ENCODE measurements around the gene DIO2.

DIO2 gene

DNA sequence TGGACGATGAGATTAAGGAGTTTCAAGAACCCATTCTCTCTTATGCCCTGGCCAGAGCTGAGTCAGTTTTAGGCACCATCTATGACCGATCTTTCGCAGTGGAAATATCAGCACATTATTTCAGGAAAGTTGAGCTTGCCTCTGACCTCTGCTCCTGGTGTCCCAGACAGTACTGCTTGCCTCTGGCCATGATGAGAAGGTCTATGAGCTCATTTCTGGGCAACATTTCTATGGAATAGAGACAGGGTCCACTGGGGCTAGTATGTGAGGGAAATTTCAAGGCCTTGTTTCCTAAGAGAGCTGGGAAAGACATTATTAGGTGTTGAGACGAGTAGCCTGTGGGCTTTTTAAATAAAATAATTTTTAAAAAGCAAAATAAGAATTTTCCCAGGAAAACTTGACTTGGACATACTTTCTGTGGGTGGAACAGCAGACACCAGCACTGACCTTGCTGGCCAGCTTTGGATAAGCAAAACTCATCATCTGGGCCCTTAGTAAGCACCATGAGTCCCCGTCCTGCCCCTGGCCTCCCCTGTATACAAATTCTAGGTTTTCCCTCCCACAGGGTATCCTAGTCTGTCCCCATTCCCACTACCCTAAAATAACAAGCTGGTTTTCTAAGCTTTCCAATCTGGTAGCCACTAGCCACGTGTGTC is 43.4 kb downstream of the DIO2 start:
- DNase-seq: no peak

DNA sequence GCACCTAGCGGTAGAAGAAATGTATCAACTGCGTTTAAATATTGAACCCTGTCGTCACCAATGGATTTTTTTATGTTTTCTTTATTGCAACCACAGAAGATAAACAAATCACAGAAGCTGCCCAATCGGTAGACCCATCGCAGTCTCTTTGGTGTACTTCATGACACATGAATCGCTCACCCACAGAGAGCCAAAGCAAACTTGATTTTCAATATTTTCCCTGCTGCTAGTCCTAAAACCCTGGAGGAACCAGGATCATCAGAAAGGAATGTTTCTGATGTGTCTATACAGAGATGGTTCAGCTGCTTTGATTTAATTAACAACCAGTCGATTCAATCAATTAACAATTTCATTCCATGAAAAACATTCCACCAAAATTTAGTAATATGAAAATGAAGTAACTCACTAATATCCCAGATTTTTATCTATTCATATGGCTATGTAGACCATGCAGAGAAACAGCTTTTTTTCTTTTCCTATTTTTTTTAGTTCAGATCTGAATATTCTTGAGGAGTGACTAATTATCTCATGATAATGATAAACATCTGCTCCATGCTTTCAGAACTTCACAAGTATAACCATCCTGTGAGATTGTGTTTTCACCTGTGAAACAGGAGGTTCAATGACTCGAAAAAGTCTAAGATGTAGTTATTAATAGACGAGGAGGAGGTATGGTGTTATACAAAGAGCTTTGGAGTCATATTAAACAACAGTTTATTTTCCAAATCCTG is 46.1 kb downstream of the DIO2 start:
- no peak for DNase-seq

DNA sequence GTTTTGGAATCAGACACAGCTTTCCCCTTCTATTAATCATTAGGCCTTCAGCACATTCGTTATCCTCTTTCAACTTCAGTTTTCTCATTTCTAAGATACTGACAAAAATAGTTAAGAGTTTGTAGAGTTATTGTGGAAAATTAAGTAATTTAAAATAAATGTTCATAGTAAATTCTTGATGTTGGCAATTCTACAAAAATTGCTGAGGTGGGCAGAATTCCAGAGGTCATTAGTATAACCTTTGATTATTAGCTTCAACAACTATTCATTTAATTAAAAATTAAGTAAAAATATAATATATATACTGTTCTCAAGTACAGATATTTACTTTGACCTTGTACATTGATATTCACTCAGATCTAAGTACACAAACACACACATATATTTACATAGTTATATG is 58.5 kb downstream of the DIO2 start:
- no peak for DNase-seq

DNA sequence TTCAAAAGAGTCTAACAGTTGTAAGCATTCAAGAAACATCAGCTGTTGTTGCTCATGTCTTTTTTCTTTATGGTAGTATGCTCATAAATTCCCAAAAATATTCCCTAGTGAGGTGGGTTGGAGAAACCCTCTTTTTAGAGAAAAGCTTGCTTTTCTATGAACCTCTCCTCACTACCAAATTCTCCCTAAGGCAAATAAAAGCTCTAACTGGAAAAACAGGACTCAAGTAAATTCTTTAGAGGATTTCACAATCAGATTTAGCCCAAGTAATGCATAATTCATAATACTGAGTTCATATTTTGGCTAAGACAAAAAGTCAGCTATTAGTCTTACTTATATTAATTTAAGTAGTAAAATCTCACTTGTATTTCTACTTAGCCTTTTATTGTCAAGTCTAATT is 59.1 kb downstream of the DIO2 start:
- no peak for DNase-seq

DNA sequence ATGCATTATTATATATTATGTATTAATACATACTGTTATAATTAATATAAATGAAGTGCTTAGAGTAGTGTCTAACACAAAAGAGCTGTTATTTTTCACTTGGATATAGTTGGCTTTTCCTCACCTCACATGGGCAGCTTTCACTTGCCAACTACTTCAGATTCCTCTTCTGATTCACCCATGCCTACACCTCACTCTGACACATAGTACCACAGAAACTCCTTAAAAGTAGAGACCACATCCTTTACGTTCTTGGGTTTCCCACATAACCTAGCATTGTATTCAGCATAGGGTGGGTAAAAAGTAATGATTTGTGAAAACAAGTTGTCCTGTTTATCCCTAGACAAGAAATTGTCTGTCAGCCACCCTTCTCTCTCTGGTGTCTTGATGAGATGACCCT is 61.0 kb downstream of the DIO2 start:
- no peak for DNase-seq

Data from NCI-H524 treated with DMSO at 0.1 percent for 48 hours (cell line).